PC-9 (cell line): ENCODE results near the gene TRAF1.

Experiments used
- EZH2 ChIP-seq: fragments of 200-600 bp; sonication (generic); IDR thresholded peaks from 2 replicates; pipeline ENCODE4 v1.8.0; 2017; ENCODE audit warnings: antibody characterized with exemption, low read depth
- TF ChIP-seq, protein P1 (sequence below): fragments of 200-600 bp; sonication (generic); conservative IDR thresholded peaks from 2 replicates; pipeline ENCODE4 v1.6.1; 2017; ENCODE audit warnings: mixed run types, antibody characterized with exemption, mild to moderate bottlenecking, moderate library complexity

DNA sequence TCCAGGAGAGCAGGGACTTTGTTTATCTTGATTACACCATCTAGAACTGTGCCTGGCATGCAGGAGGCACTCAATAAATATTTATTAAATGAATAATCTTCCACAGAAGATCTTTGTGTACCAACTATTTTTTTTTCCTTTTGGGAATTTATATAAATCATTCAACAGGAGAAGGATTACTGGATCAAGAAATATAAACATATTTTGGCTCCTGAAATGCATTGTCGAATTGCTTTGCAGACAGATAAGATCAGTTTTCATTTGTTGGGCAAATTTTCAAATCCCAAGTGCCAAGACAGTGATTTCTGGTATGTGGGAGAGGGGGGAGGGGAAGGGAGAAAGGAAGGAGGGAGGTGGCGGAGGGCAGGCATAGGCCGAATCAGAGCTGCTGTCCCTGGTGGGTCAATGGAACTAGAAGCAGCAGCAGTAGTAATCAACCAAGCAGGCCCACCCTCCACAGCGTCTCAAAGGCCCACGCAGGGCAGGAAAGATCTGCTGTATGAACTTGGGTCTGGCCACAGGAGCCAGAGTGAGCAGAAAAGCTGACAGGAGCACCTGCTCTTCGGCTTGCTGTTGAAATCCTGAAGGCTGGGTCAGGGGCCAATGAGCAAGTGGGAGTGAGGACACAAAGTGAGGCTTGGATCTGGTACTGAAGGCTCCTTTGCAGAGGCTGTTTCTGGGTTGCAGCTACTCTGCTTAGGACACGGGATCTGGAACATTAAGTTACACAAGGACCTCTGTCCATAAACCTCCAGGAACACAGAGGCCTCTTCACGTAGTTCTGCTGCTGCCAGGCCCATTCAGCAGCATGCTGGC, 15.8 kb upstream of the TRAF1 start:
- TF ChIP-seq, protein P1, sequence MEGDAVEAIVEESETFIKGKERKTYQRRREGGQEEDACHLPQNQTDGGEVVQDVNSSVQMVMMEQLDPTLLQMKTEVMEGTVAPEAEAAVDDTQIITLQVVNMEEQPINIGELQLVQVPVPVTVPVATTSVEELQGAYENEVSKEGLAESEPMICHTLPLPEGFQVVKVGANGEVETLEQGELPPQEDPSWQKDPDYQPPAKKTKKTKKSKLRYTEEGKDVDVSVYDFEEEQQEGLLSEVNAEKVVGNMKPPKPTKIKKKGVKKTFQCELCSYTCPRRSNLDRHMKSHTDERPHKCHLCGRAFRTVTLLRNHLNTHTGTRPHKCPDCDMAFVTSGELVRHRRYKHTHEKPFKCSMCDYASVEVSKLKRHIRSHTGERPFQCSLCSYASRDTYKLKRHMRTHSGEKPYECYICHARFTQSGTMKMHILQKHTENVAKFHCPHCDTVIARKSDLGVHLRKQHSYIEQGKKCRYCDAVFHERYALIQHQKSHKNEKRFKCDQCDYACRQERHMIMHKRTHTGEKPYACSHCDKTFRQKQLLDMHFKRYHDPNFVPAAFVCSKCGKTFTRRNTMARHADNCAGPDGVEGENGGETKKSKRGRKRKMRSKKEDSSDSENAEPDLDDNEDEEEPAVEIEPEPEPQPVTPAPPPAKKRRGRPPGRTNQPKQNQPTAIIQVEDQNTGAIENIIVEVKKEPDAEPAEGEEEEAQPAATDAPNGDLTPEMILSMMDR, result no peak
- TF ChIP-seq EZH2, result no peak
